GM19452 (cell line): ENCODE data around the gene DLG2.
A peak's percentile ranks its signal among the peaks of the same experiment; 100 is the strongest.

ENCODE experiments used
- ATAC-seq: cut with Tn5 transposase; IDR thresholded peaks from one replicate; pipeline ENCODE4 v1.9.1; 2021; ENCODE audit not compliant: unreplicated experiment

The DLG2 gene

GRCh38 chr11:84594602-84595001, 1032.5 kb downstream of the DLG2 start:
- ATAC-seq, result no peak

- no peak for ATAC-seq
Observed at GRCh38 chr11:84590106-84590505, 1037.0 kb downstream of the DLG2 start.

- no peak for ATAC-seq
Observed at GRCh38 chr11:84588131-84588829, 1038.9 kb downstream of the DLG2 start.

- no peak for ATAC-seq
Observed at GRCh38 chr11:84583106-84583505, 1044.0 kb downstream of the DLG2 start.

- ATAC-seq, result no peak
Observed at GRCh38 chr11:84581083-84581482, 1046.1 kb downstream of the DLG2 start.

GRCh38 chr11:84580428-84580827, 1046.7 kb downstream of the DLG2 start:
- no peak for ATAC-seq

GRCh38 chr11:84573868-84574267, 1053.3 kb downstream of the DLG2 start:
- no peak for ATAC-seq

- ATAC-seq, result no peak
Observed at GRCh38 chr11:84566671-84567070, 1060.5 kb downstream of the DLG2 start.

GRCh38 chr11:84564867-84565184, 1062.3 kb downstream of the DLG2 start:
- ATAC-seq, result no peak

GRCh38 chr11:84564180-84564866, 1062.8 kb downstream of the DLG2 start:
- peak; percentile 81 for ATAC-seq

- no peak for ATAC-seq
Observed at GRCh38 chr11:84563356-84563755, 1063.8 kb downstream of the DLG2 start.

GRCh38 chr11:84560206-84560605, 1066.9 kb downstream of the DLG2 start:
- no peak for ATAC-seq

GRCh38 chr11:84558085-84558905, 1068.8 kb downstream of the DLG2 start:
- ATAC-seq, result peak; percentile 91

- no peak for ATAC-seq
Observed at GRCh38 chr11:84552791-84553190, 1074.4 kb downstream of the DLG2 start.

- peak; percentile 91 for ATAC-seq
Observed at GRCh38 chr11:84549217-84549616, 1077.9 kb downstream of the DLG2 start.

- no peak for ATAC-seq
Observed at GRCh38 chr11:84544566-84544965, 1082.6 kb downstream of the DLG2 start.

GRCh38 chr11:84543367-84544159, 1083.6 kb downstream of the DLG2 start:
- no peak for ATAC-seq

GRCh38 chr11:84541731-84542340, 1085.3 kb downstream of the DLG2 start:
- no peak for ATAC-seq

GRCh38 chr11:84536456-84536855, 1090.7 kb downstream of the DLG2 start:
- ATAC-seq, result no peak

GRCh38 chr11:84532364-84532763, 1094.8 kb downstream of the DLG2 start:
- no peak for ATAC-seq

GRCh38 chr11:84526250-84526649, 1100.9 kb downstream of the DLG2 start:
- ATAC-seq, result no peak
